Naive B cell (primary cell): ENCODE data around the gene BPIFA1. TPM values are rescaled to one million over a fixed set of nuclear protein-coding genes. Genes with fewer than 3 reads are reported as not detected.

ENCODE experiments used
- ATAC-seq, 2 donors: fragments of 150-1000 bp; cut with Tn5 transposase; 2 replicates each; pipeline ENCODE4 v1.10.0; 2021; ENCODE audit warnings: low read depth in 2 of 2, mild to moderate bottlenecking in 2 of 2, moderate library complexity in 2 of 2
- DNase-seq: peaks from one replicate; pipeline ENCODE4 v3.0.0; 2022
- H3K27ac Mint-ChIP-seq, 6 donors: one replicate each; pipeline ENCODE4 v1.8.0; 2020 to 2022; ENCODE audit warnings: mild to moderate bottlenecking in 6 of 6, mixed read lengths in 6 of 6, moderate library complexity in 5 of 6, inconsistent platforms in 2 of 6
- H3K27me3 Mint-ChIP-seq, 3 donors: one replicate each; pipeline ENCODE4 v1.8.0; 2021 to 2022; ENCODE audit warnings: mixed read lengths in 3 of 3, mild to moderate bottlenecking in 1 of 3
- H3K36me3 Mint-ChIP-seq, 2 donors: one replicate each; pipeline ENCODE4 v1.8.0; 2020 to 2022; ENCODE audit warnings: mixed read lengths in 2 of 2, inconsistent platforms in 1 of 2, mild to moderate bottlenecking in 1 of 2
- H3K4me1 Mint-ChIP-seq, 3 donors: one replicate each; pipeline ENCODE4 v1.8.0; 2020 to 2022; ENCODE audit warnings: mixed read lengths in 3 of 3, inconsistent platforms in 1 of 3, mild to moderate bottlenecking in 1 of 3, moderate library complexity in 1 of 3
- H3K4me3 Mint-ChIP-seq, 8 donors: one replicate each; pipeline ENCODE4 v1.8.0; 2020 to 2022; ENCODE audit warnings: mild to moderate bottlenecking in 8 of 8, mixed read lengths in 8 of 8, moderate library complexity in 8 of 8, inconsistent platforms in 2 of 8
- H3K9me3 Mint-ChIP-seq, 7 donors: one replicate each; pipeline ENCODE4 v1.8.0; 2020 to 2022; ENCODE audit warnings: mixed read lengths in 7 of 7, mild to moderate bottlenecking in 5 of 7, inconsistent platforms in 2 of 7, moderate library complexity in 1 of 7
- polyA plus RNA-seq, 6 donors: library from polyadenylated mRNA; unstranded; fragments of 300-500 nt; fragmentation: Illumina TruSeq; gene quantifications; one replicate each; pipeline ENCODE4 v1.2.3, GENCODE V29; 2021; ENCODE audit warnings: low read depth in 6 of 6

Gene BPIFA1
- polyA plus RNA-seq = not detected

- Mint-ChIP-seq H3K36me3 (no peaks in the 10 kb centered on the region), H3K4me3 (no peak within 1 kb of the TSS)
Observed at GRCh38 chr20:33235696-33236095, at the start of gene BPIFA1. BPIFA1 (plus strand) TSS chr20:33235996; CDS start chr20:33237712, 1,716 bp downstream.

DNA sequence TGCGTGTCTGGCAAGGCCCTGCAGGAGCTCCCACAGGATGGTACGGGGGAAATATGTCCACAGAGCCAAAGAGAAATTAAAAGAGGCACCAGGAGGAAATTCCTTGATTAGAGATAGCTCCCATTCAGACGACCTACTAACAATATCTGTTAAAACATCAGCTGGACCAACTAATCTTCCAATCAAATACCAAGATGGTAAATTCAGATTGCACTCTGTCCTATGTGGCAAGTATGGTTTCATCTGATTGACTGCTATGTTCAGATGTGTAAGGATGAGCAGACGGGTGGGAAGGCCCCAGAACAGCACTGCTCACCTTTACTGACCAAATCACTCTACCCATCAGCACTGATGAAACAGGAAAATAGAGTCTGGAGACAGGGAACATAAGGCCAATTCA is 48.3 kb upstream of the BPIFA1 start:
- no peak for DNase-seq
- peaks cover 5 to 15% (median 7%) of the 10 kb centered on the region in 7 donors for H3K9me3 Mint-ChIP-seq
- no peak overlapping the region for H3K27ac Mint-ChIP-seq
- H3K4me1 Mint-ChIP-seq = no peaks in the 10 kb centered on the region
- no peak for ATAC-seq
- H3K27me3 Mint-ChIP-seq = peaks cover 4 to 14% (median 12%) of the 10 kb centered on the region in 3 donors
- H3K36me3 Mint-ChIP-seq = peaks cover 6 to 10% of the 10 kb centered on the region in 2 donors
- H3K4me3 Mint-ChIP-seq = no peak overlapping the region

More at GRCh38 chr20:33235696-33236095, at the start of gene BPIFA1:
- Mint-ChIP-seq H3K27me3 (peaks cover 18 to 55% (median 31%) of the 10 kb centered on the region in 3 donors), H3K27ac (no peak within 1 kb of the TSS), H3K9me3 (no peaks in the 10 kb centered on the region), H3K4me1 (no peaks in the 10 kb centered on the region)
- DNase-seq = no peak
- ATAC-seq = no peak

GRCh38 chr20:33188421-33188820 is 47.4 kb upstream of the BPIFA1 start:
- no peak for ATAC-seq
- peaks cover 0 to 14% (median 12%) of the 10 kb centered on the region in 3 donors for H3K27me3 Mint-ChIP-seq
- no peak for DNase-seq
- no peaks in the 10 kb centered on the region for H3K4me1 Mint-ChIP-seq
- no peak overlapping the region for H3K4me3 Mint-ChIP-seq
- peaks cover under 1 to 8% (median 3%) of the 10 kb centered on the region in 7 donors for H3K9me3 Mint-ChIP-seq
- no peak overlapping the region for H3K27ac Mint-ChIP-seq
- H3K36me3 Mint-ChIP-seq = peaks cover 1 to 3% of the 10 kb centered on the region in 2 donors

DNA sequence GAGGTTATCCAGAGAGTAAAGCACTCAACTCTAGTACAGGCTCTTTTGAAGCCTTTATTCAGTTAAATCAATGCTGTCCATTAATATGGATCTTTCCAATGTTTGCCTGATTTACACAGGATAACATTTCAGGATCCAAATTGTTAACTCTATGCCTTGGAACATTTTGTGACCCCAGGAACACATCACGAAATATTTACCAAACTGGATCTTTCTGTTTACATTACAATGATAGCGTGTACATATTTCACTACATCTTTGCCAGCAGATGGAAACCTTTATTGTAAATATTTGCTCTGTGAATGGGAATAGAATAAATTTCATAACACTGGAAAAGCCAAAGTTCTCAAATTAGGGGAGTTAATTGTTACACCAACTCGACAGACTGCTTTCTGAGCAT is 44.3 kb upstream of the BPIFA1 start:
- ATAC-seq (no peak), DNase-seq (no peak)
- Mint-ChIP-seq H3K27me3 (peaks cover 11 to 14% (median 14%) of the 10 kb centered on the region in 3 donors), H3K27ac (no peak overlapping the region), H3K4me3 (no peak overlapping the region), H3K4me1 (no peaks in the 10 kb centered on the region), H3K9me3 (no peaks in the 10 kb centered on the region), H3K36me3 (no peaks in the 10 kb centered on the region)

DNA sequence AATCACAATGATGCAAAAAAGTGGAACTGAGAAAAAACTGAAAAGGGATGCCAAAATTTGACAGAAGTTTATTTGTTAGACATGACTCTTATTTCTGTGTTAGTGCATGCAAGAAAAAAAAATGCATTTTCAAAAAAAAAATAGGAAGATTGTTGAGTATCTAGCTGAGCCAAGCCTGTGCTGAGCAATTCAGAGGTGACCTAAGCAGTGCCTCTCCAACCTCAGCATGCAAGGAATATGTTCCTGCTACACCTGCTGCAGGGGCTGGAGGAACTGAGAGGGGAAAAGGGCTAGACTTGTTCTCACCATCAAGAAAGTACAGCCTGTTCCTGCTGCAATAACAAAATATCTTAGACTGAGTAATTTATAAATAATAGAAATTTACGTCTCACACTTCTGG is 43.8 kb upstream of the BPIFA1 start:
- Mint-ChIP-seq H3K9me3 (no peaks in the 10 kb centered on the region), H3K36me3 (no peaks in the 10 kb centered on the region), H3K4me3 (no peak overlapping the region), H3K27ac (no peak overlapping the region), H3K27me3 (peaks cover 11 to 14% (median 14%) of the 10 kb centered on the region in 3 donors), H3K4me1 (no peaks in the 10 kb centered on the region)
- ATAC-seq (no peak), DNase-seq (no peak)

DNA sequence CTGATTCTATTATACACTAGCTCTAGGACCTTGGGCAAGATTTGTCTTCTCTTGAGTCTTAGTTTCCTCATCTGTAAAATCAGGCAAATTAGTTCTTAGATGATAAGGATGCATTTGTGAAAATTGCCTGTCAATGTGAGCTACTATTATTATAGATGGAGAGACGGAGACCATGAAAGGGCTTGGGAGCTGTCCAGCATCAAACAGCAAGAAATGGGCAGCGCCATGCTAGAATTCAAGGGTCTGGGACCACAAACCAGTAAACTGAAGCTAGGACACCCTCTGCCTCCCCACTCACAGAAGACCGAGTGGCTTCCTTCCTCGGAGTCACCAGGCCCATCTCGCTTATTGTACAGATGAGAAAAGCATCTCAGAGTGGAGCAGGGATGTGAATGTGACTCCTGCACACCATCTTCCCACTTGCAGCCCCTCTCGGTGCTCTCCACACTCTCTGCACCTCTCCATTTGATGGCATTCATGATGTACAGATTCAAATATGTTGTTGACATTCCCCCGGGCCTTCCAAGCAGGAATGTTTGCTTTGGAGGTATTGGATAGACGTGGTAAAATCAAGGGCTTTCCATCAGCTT is 42.8 kb upstream of the BPIFA1 start:
- Mint-ChIP-seq H3K9me3 (no peaks in the 10 kb centered on the region), H3K27me3 (peaks cover 11 to 15% (median 14%) of the 10 kb centered on the region in 3 donors), H3K36me3 (no peaks in the 10 kb centered on the region), H3K27ac (no peak overlapping the region), H3K4me3 (no peak overlapping the region), H3K4me1 (no peaks in the 10 kb centered on the region)
- DNase-seq (no peak), ATAC-seq (no peak)

DNA sequence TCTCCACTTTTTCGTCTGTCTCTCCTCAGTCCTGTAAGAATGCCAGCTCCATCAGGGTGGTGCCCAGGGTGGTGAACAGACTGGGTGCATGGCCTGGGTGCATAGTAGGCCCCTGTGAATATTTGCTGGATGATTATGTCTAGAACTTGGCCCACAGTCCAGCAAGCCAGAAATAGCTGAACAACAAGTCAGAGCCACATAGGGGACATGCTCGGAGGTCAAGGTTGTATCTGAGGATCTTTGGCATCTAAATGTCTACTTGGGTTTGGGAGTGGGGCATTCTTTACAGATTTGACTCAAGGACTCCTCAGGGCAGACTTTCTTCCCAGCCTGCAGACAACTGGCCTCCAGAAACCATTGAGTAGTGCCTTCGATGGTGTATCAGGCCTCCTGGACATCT is 36.8 kb upstream of the BPIFA1 start:
- Mint-ChIP-seq H3K27ac (no peak overlapping the region), H3K36me3 (no peaks in the 10 kb centered on the region), H3K27me3 (peaks cover 8 to 38% (median 33%) of the 10 kb centered on the region in 3 donors), H3K9me3 (no peaks in the 10 kb centered on the region), H3K4me1 (no peaks in the 10 kb centered on the region), H3K4me3 (no peak overlapping the region)
- ATAC-seq (no peak), DNase-seq (no peak)

DNA sequence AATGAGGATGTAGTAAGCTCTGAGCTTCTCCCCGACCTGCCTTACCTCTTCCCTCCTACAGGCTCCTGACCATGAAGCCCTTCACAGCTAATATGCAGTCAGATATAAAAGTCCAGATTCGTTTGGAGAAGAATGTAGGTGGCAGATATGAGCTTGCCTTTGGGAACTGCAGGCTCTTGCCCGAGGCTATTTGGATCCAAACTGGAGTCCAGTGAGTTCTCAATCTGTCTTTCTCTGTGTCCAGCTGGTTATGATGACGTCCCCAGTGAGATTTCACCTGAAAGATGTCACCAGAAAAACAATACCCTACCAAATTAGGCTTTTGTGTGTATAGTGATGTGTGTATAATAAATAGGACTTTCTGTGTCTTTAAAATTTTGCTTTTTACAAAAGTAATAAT is 33.3 kb upstream of the BPIFA1 start:
- H3K9me3 Mint-ChIP-seq = peaks cover 0 to 2% (median 0%) of the 10 kb centered on the region in 7 donors
- no peak overlapping the region for H3K4me3 Mint-ChIP-seq
- H3K27me3 Mint-ChIP-seq = peaks cover 30 to 49% (median 34%) of the 10 kb centered on the region in 3 donors
- H3K4me1 Mint-ChIP-seq = no peaks in the 10 kb centered on the region
- no peak overlapping the region for H3K27ac Mint-ChIP-seq
- ATAC-seq (no peak), DNase-seq (no peak)
- H3K36me3 Mint-ChIP-seq = no peaks in the 10 kb centered on the region

DNA sequence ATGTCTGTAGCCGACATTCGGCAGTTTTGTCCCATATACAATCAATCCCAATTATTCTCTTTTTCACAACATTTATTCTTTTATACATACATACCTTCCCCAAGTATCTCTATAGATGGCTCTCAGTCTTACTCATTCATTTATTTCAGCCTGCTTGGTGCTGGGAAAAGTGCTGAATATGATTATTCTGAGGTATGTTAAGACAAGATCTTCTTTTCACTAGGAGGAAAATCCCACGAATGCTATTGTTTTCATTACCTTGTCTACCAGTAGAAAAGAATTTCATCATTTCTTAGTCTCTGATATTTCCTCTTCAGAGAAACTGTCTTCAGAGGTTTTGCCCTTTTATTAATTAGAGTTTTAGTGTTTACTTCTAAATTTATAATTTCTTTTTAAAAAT is 32.4 kb upstream of the BPIFA1 start:
- ATAC-seq = no peak
- no peak overlapping the region for H3K4me3 Mint-ChIP-seq

GRCh38 chr20:33209789-33210188 is 26.0 kb upstream of the BPIFA1 start:
- H3K4me3 Mint-ChIP-seq = no peak overlapping the region
- DNase-seq (no peak), ATAC-seq (no peak)
- H3K27me3 Mint-ChIP-seq = peaks cover 50 to 67% (median 63%) of the 10 kb centered on the region in 3 donors
- H3K36me3 Mint-ChIP-seq = no peaks in the 10 kb centered on the region
- H3K27ac Mint-ChIP-seq = peak overlapping the region in 1 of 6 donors; percentile 53
- no peaks in the 10 kb centered on the region for H3K4me1 Mint-ChIP-seq
- peaks cover 0 to 4% (median 0%) of the 10 kb centered on the region in 7 donors for H3K9me3 Mint-ChIP-seq

More for the DNA sequence above, 32.4 kb upstream of the BPIFA1 start:
- H3K27me3 Mint-ChIP-seq = peaks cover 38 to 51% (median 43%) of the 10 kb centered on the region in 3 donors
- no peaks in the 10 kb centered on the region for H3K4me1 Mint-ChIP-seq
- H3K9me3 Mint-ChIP-seq = peaks cover 0 to 4% (median 0%) of the 10 kb centered on the region in 7 donors
- no peaks in the 10 kb centered on the region for H3K36me3 Mint-ChIP-seq
- H3K27ac Mint-ChIP-seq = no peak overlapping the region
- DNase-seq = no peak

DNA sequence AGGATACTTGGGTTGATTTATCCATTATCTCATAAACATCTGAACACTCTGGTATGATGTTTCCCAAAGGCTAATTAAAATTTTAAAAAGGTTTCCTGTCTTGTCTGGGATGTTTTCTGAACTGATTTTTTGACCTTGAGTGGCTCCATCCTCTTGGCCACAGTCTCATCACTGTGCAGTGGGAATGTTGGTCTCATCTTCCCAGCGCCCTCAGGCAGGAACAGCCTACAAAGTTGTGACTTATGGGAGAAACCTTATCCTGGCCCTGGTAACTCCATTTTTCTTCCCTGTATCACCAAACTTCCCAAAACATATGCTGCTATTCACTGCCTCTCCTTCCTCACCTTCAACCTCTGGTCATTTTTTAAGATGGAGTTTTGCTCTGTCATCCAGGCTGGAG is 25.4 kb upstream of the BPIFA1 start:
- Mint-ChIP-seq H3K27ac (peak overlapping the region in 1 of 6 donors; percentile 7), H3K4me3 (no peak overlapping the region), H3K4me1 (no peaks in the 10 kb centered on the region), H3K9me3 (peaks cover 0 to 4% (median 0%) of the 10 kb centered on the region in 7 donors), H3K36me3 (no peaks in the 10 kb centered on the region), H3K27me3 (peaks cover 49 to 69% (median 68%) of the 10 kb centered on the region in 3 donors)
- DNase-seq (no peak), ATAC-seq (no peak)

- no peak overlapping the region for H3K27ac Mint-ChIP-seq
Observed at GRCh38 chr20:33211817-33212424, 23.9 kb upstream of the BPIFA1 start.

DNA sequence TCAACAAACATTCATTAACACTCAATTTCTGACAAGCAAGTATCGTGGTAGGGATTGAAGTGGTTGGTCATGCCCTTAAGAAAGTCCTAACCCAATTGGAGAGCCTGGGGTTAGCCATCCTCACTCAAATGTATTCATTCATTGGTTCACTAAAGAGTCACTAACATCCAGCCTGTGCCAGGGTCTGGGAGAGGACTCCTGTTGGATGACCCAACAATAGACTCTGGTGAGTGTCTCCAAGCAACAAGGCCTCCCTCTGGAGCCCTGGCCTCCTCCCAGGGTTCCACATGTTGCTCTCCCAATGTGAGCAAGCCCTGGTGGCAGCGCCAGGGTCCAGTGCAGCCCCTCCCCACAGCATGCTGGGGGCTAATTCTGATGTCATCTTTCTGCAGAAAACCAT is 18.7 kb upstream of the BPIFA1 start, which contains the start of gene BPIFA3:
TSS of gene BPIFA3 (plus strand) at position 301 of the 400 bp plus-strand sequence. CDS start 185 bp downstream, outside the sequence.
- H3K27ac Mint-ChIP-seq = no peak within 1 kb of the TSS
- H3K9me3 Mint-ChIP-seq = no peaks in the 10 kb centered on the region
- peaks cover 28 to 50% (median 49%) of the 10 kb centered on the region in 3 donors for H3K27me3 Mint-ChIP-seq

More at GRCh38 chr20:33211817-33212424, 23.9 kb upstream of the BPIFA1 start:
- no peak for DNase-seq
- ATAC-seq = no peak
- Mint-ChIP-seq H3K36me3 (no peaks in the 10 kb centered on the region), H3K4me3 (no peak overlapping the region), H3K27me3 (peaks cover 50 to 84% (median 79%) of the 10 kb centered on the region in 3 donors), H3K9me3 (peaks cover 0 to 4% (median 0%) of the 10 kb centered on the region in 7 donors), H3K4me1 (no peaks in the 10 kb centered on the region)

DNA sequence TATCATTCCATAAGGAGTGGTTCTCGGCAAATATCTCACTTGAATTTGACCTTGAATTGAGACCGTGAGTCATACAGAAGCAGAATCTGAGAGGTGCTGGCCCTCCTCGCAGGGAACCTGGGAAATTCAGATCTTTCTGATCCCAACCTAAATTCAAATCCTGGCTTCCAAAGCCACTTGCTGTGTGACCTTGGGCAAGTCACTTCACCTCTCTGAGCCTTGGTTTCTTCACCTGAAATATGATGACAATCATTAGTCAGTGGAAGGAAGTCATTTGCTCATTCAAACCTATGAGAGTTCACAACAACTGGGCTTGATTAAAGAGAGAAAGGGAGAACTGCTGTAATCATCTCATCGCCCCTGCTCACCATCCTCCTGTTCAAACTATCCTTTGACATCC is 11.4 kb upstream of the BPIFA1 start:
- H3K9me3 Mint-ChIP-seq = peaks cover 0 to 4% (median 0%) of the 10 kb centered on the region in 7 donors
- no peak for ATAC-seq

More for the DNA sequence above, 18.7 kb upstream of the BPIFA1 start, which contains the start of gene BPIFA3:
- ATAC-seq (no peak), DNase-seq (no peak)
- Mint-ChIP-seq H3K4me3 (no peak within 1 kb of the TSS), H3K4me1 (no peaks in the 10 kb centered on the region), H3K36me3 (no peaks in the 10 kb centered on the region)

More for the DNA sequence above, 11.4 kb upstream of the BPIFA1 start:
- Mint-ChIP-seq H3K27ac (no peak overlapping the region), H3K4me3 (no peak overlapping the region), H3K36me3 (peaks cover 0 to 8% of the 10 kb centered on the region in 2 donors), H3K27me3 (peaks cover 35 to 62% (median 44%) of the 10 kb centered on the region in 3 donors), H3K4me1 (no peaks in the 10 kb centered on the region)
- DNase-seq = no peak
